CD8-positive, alpha-beta memory T cell (primary cell): ENCODE results near the gene ELK3. TPM values are rescaled to one million over a fixed set of nuclear protein-coding genes. Genes with fewer than 3 reads are reported as not detected.

ENCODE experiments used
- CTCF ChIA-PET: fragments of 350-600 bp; sonication (Branson Sonifier 250); formaldehyde crosslinking; loops from one replicate; lab custom pipeline; 2021; ENCODE audit warnings: antibody characterized with exemption; lab: Charles Lee
- POLR2A ChIA-PET: fragments of 350-600 bp; sonication (Branson Sonifier 250); formaldehyde crosslinking; loops from one replicate; lab custom pipeline; 2021; ENCODE audit warnings: antibody characterized with exemption; lab: Charles Lee
- DNase-seq, 5 donors: peaks; one replicate each; pipeline versions ENCODE4 v3.0.0 to v3.0.0-alpha.2; 2020 to 2022; ENCODE audit warnings: mixed read lengths in 1 of 5
- H3K27ac ChIP-seq: one replicate; pipeline ENCODE4 v1.7.0; 2013; ENCODE audit warnings: low read depth, mild to moderate bottlenecking, low read length, moderate library complexity
- H3K27me3 ChIP-seq: 2 replicates; pipeline ENCODE4 v1.7.0; 2013; ENCODE audit warnings: low read length, mild to moderate bottlenecking; ENCODE audit not compliant: insufficient read depth, poor library complexity, severe bottlenecking
- H3K36me3 ChIP-seq: 2 replicates; pipeline ENCODE4 v1.7.0; 2013; ENCODE audit warnings: mild to moderate bottlenecking, low read length, moderate library complexity; ENCODE audit not compliant: insufficient read depth
- H3K4me1 ChIP-seq: 2 replicates; pipeline ENCODE4 v1.7.0; 2013; ENCODE audit warnings: mild to moderate bottlenecking, low read length, moderate library complexity; ENCODE audit not compliant: insufficient read depth
- H3K4me3 ChIP-seq: 2 replicates; pipeline ENCODE4 v1.7.0; 2013; ENCODE audit warnings: mild to moderate bottlenecking, low read length
- H3K9me3 ChIP-seq: 2 replicates; pipeline ENCODE4 v1.7.0; 2013; ENCODE audit warnings: mild to moderate bottlenecking, low read length
- H3K27ac Mint-ChIP-seq, 8 donors: one replicate each; pipeline ENCODE4 v1.8.0; 2020 to 2021; ENCODE audit warnings: mixed read lengths in 8 of 8, mild to moderate bottlenecking in 6 of 8, inconsistent platforms in 3 of 8, moderate library complexity in 3 of 8
- H3K27me3 Mint-ChIP-seq, 2 donors: one replicate each; pipeline ENCODE4 v1.8.0; 2020 to 2021; ENCODE audit warnings: mixed read lengths in 2 of 2, mild to moderate bottlenecking in 1 of 2, moderate library complexity in 1 of 2
- H3K36me3 Mint-ChIP-seq, 3 donors: one replicate each; pipeline ENCODE4 v1.8.0; 2020 to 2021; ENCODE audit warnings: mixed read lengths in 3 of 3, inconsistent platforms in 1 of 3, mild to moderate bottlenecking in 1 of 3
- H3K4me1 Mint-ChIP-seq, 3 donors: one replicate each; pipeline ENCODE4 v1.8.0; 2020 to 2021; ENCODE audit warnings: mixed read lengths in 3 of 3, inconsistent platforms in 1 of 3, mild to moderate bottlenecking in 1 of 3
- H3K4me3 Mint-ChIP-seq, 7 donors: one replicate each; pipeline ENCODE4 v1.8.0; 2020 to 2021; ENCODE audit warnings: mixed read lengths in 7 of 7, mild to moderate bottlenecking in 6 of 7, moderate library complexity in 4 of 7, inconsistent platforms in 2 of 7
- H3K9me3 Mint-ChIP-seq, 5 donors: one replicate each; pipeline ENCODE4 v1.8.0; 2020 to 2022; ENCODE audit warnings: mixed read lengths in 5 of 5, mild to moderate bottlenecking in 3 of 5, moderate library complexity in 2 of 5, inconsistent platforms in 1 of 5
- polyA plus RNA-seq: library from polyadenylated mRNA; unstranded; fragments of 300-500 nt; fragmentation: Illumina TruSeq; gene quantifications from one replicate; pipeline ENCODE4 v1.2.3, GENCODE V29; 2021
- total RNA-seq, 2 experiments: library from RNA; stranded (reverse); gene quantifications; one replicate each; pipeline ENCODE4 v1.2.3, GENCODE V29; 2021

ELK3 gene
- total and polyA plus RNA-seq, 3 experiments from 2014 or later: 24.0 to 44.3 (median 28.4) TPM

DNA sequence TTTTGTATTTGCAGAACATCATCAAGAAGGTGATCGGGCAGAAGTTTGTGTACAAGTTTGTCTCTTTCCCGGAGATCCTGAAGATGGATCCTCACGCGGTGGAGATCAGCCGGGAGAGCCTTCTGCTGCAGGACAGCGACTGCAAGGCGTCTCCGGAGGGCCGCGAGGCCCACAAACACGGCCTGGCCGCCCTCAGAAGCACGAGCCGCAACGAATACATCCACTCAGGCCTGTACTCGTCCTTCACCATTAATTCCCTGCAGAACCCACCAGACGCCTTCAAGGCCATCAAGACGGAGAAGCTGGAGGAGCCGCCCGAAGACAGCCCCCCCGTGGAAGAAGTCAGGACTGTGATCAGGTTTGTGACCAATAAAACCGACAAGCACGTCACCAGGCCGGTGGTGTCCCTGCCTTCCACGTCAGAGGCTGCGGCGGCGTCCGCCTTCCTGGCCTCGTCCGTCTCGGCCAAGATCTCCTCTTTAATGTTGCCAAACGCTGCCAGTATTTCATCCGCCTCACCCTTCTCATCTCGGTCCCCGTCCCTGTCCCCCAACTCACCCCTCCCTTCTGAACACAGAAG lies 52.8 kb downstream of the ELK3 start:
- H3K27me3 ChIP-seq: no peaks in the 10 kb centered on the region
- Mint-ChIP-seq H3K4me1 (peaks cover 45 to 63% (median 54%) of the 10 kb centered on the region in 3 donors), H3K36me3 (peaks cover 5 to 66% (median 36%) of the 10 kb centered on the region in 3 donors), H3K27ac (peak overlapping the region in 6 of 8 donors; percentile 18 to 73 (median 46)), H3K27me3 (no peaks in the 10 kb centered on the region), H3K9me3 (no peaks in the 10 kb centered on the region), H3K4me3 (no peak overlapping the region)
- ChIA-PET POLR2A (no interaction called here), CTCF (no interaction called here)
- H3K4me1 ChIP-seq: peaks cover 11% of the 10 kb centered on the region
- no peak for DNase-seq
- no peak overlapping the region for H3K27ac ChIP-seq
- H3K9me3 ChIP-seq: no peaks in the 10 kb centered on the region
- H3K4me3 ChIP-seq: no peak overlapping the region
- peaks cover 28% of the 10 kb centered on the region for H3K36me3 ChIP-seq

DNA sequence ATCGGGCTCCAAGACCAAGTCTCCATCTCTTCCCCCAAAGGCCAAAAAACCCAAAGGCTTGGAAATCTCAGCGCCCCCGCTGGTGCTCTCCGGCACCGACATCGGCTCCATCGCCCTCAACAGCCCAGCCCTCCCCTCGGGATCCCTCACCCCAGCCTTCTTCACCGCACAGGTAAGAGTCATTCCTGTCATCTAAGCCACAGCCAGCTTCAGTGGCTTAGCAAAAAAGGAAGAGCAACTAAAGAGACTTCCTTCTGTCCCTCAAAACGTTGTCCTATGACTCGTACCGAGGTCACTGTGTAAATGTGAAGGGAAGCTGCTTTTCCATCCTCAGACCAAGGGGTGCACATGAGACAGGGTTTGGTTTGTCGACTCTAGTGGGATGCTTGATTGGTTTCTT lies 53.4 kb downstream of the ELK3 start:
- no peak overlapping the region for H3K27ac ChIP-seq
- ChIA-PET POLR2A (no interaction called here), CTCF (no interaction called here)
- peaks cover 40 to 63% (median 53%) of the 10 kb centered on the region in 3 donors for H3K4me1 Mint-ChIP-seq
- no peak overlapping the region for H3K4me3 Mint-ChIP-seq
- no peaks in the 10 kb centered on the region for H3K9me3 ChIP-seq
- H3K27me3 ChIP-seq: no peaks in the 10 kb centered on the region
- peaks cover 28% of the 10 kb centered on the region for H3K36me3 ChIP-seq
- H3K4me3 ChIP-seq: no peak overlapping the region
- peaks cover 6% of the 10 kb centered on the region for H3K4me1 ChIP-seq
- peaks cover 10 to 71% (median 40%) of the 10 kb centered on the region in 3 donors for H3K36me3 Mint-ChIP-seq
- no peak for DNase-seq
- peak overlapping the region in 6 of 8 donors; percentile 21 to 82 (median 70) for H3K27ac Mint-ChIP-seq
- H3K27me3 Mint-ChIP-seq: no peaks in the 10 kb centered on the region
- no peaks in the 10 kb centered on the region for H3K9me3 Mint-ChIP-seq

DNA sequence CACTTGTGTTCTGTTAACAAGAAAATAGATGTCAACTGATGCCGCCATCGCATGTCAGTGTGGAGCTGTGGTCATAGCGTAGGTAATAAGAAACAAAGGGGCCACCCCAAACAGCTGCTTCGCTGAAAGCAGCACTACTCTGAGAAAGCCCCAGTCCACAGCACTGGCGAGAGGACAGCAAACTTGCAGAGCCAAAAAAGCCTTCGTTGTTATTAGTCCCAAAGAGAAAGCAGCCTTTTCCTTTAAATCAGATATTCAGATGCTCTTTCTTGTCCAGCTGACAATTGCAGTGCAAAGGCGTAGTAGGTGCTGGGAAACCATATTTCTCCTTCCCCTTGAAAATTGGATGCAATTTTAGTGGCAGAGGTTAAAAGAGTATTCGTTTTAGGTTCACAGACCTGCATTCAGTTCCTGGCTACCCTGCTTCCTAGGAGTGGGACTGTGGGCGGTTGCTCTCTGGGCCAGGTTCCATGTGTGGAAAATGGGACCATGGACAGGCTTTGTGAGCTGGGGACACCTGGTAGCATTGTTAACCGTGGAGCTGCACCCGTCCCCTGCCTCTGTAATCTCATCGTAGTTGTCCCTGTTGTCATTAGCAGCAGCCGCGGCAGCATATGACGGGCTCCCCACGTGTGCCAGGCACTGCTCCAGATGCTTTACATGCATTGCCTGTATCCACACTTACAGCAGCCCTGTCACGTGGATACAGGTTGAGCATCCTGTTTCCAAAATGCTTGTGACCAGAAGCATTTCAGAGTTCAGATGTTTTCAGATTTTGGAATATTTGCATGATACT lies 54.2 kb downstream of the ELK3 start:
- POLR2A ChIA-PET: no interaction called here
- H3K4me1 ChIP-seq: no peaks in the 10 kb centered on the region
- DNase-seq: no peak
- H3K27ac Mint-ChIP-seq: peak overlapping the region in 6 of 8 donors; percentile 49 to 82 (median 74)
- no peak overlapping the region for H3K4me3 ChIP-seq
- H3K27me3 Mint-ChIP-seq: no peaks in the 10 kb centered on the region
- H3K9me3 Mint-ChIP-seq: no peaks in the 10 kb centered on the region
- H3K36me3 ChIP-seq: peaks cover 28% of the 10 kb centered on the region
- H3K9me3 ChIP-seq: no peaks in the 10 kb centered on the region
- H3K4me3 Mint-ChIP-seq: no peak overlapping the region
- peaks cover 10 to 76% (median 38%) of the 10 kb centered on the region in 3 donors for H3K36me3 Mint-ChIP-seq
- H3K27ac ChIP-seq: no peak overlapping the region
- peaks cover 32 to 58% (median 47%) of the 10 kb centered on the region in 3 donors for H3K4me1 Mint-ChIP-seq
- H3K27me3 ChIP-seq: no peaks in the 10 kb centered on the region
- CTCF ChIA-PET: no interaction called here

DNA sequence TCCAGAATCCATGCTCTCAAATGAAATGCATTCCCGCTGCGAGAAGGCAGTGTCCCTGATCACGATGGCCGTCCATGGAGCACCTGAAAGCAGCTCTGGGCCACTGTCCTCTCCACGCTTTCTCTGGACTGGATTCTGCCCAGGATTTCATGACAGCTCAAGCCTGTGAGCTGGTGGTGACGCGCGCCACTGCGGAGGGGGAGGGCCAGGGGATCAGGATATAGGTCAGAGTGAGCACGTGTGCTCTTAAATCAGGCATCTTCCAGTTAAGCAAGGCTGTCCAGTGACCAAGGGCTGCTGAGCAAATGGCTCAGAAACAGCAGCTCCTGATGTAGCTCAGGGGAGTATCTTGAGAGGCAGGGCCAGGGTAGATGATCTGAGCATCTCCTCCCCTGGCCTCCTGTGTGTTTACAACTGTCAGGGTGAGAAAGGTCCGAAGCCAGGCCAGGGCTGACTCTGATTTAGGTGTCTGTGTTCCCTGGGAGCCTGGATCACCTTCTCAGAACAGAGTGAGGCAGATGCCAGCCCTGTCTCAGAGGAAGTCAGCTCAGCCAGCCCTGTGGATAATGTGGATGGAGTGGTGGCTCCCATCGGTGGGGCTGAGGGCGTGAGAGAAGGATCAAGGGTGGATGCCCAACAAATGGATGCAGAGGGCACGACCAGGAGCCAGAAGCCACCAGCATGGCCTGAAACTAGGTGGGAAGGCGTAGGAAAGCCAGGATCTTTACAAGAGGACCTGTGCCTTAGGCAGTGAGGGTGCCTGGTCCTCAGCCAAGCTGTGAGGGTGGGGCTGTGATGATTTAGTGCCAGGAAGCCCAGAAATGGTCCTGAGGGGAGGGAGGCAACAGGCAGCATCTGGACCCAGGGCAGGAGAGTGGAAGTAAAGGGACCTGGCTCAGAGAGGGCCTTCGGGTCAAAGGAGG lies 55.3 kb downstream of the ELK3 start:
- H3K4me3 Mint-ChIP-seq: peak overlapping the region in 4 of 7 donors; percentile 13 to 88 (median 42)
- H3K27me3 Mint-ChIP-seq: no peaks in the 10 kb centered on the region
- H3K9me3 Mint-ChIP-seq: no peaks in the 10 kb centered on the region
- Histone ChIP-seq H3K9me3 (no peaks in the 10 kb centered on the region), H3K27ac (no peak overlapping the region), H3K27me3 (no peaks in the 10 kb centered on the region), H3K36me3 (peaks cover 28% of the 10 kb centered on the region), H3K4me1 (no peaks in the 10 kb centered on the region), H3K4me3 (no peak overlapping the region)
- peaks cover 34 to 60% (median 47%) of the 10 kb centered on the region in 3 donors for H3K4me1 Mint-ChIP-seq
- peaks cover 10 to 78% (median 38%) of the 10 kb centered on the region in 3 donors for H3K36me3 Mint-ChIP-seq
- H3K27ac Mint-ChIP-seq: peak overlapping the region in 7 of 8 donors; percentile 64 to 95 (median 91)
- CTCF ChIA-PET: interaction anchor here (1.6 kb wide), 1 partner anchor 34 kb away, joined by 5 read pairs; no protein-coding TSS in a partner anchor
- POLR2A ChIA-PET: no interaction called here
- no peak for DNase-seq

DNA sequence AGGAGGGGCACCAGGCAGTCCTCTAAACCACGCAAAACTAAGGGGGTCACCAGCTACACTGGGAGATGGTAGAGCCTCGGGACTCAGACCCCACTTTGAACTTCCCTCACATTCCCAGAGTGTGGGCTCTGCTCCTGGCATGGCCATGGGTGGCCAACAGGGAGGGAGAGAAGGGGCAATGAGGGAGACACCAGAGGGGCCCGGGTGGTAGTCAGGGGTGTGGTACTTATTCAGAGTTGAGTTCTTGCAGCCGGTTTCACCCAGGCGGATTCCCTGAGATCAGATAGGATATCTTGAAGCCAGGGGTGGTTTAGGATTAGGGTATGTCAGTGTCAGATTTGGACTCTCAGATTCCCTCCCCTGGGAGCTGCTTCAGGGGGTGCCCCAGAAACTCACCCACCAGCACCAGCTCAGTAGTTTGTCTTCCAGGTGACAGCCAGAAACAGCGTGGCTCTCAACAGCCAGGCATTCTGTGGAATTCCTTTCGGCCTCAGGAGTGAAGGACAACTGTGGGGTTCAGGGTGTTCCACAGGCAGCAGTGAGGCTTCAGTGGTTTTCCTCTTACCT lies 56.0 kb downstream of the ELK3 start:
- Histone ChIP-seq H3K4me1 (no peaks in the 10 kb centered on the region), H3K4me3 (no peak overlapping the region), H3K27me3 (no peaks in the 10 kb centered on the region), H3K36me3 (peaks cover 28% of the 10 kb centered on the region), H3K9me3 (no peaks in the 10 kb centered on the region), H3K27ac (no peak overlapping the region)
- H3K27ac Mint-ChIP-seq: peak overlapping the region in 7 of 8 donors; percentile 64 to 95 (median 91)
- DNase-seq: no peak
- H3K4me1 Mint-ChIP-seq: peaks cover 37 to 55% (median 44%) of the 10 kb centered on the region in 3 donors
- peak overlapping the region in 3 of 7 donors; percentile 19 to 70 (median 26) for H3K4me3 Mint-ChIP-seq
- no peaks in the 10 kb centered on the region for H3K27me3 Mint-ChIP-seq
- peaks cover 10 to 78% (median 41%) of the 10 kb centered on the region in 3 donors for H3K36me3 Mint-ChIP-seq
- POLR2A ChIA-PET: no interaction called here
- H3K9me3 Mint-ChIP-seq: no peaks in the 10 kb centered on the region
- CTCF ChIA-PET: interaction anchor here (1.6 kb wide), 1 partner anchor 35 kb away, joined by 5 read pairs; no protein-coding TSS in a partner anchor

DNA sequence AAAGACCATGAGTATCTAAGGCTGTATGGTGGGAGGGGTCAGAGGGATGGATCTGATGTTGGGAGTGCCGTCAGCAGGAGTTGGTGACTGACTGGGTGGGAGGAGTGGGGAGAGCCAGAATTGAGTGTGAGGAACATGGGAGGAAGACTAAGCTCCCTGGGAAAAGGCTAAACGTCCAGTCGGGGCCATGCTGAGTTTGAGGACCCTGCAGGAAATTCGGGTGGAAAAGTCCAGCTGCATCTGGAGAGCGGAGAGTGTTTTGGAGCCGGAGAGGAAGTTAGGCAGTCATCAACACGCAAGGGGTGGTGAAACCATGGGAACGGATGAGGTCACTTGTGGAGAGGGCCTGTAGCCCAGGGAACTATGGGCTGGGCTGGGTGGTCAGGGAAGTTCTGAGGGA lies 60.9 kb downstream of the ELK3 start:
- H3K27me3 ChIP-seq: no peaks in the 10 kb centered on the region
- DNase-seq: no peak
- Mint-ChIP-seq H3K4me3 (peak overlapping the region in 3 of 7 donors; percentile 5 to 39 (median 23)), H3K27me3 (no peaks in the 10 kb centered on the region), H3K27ac (peak overlapping the region in 1 of 8 donors; percentile 94), H3K4me1 (peaks cover 31 to 34% (median 33%) of the 10 kb centered on the region in 3 donors), H3K36me3 (peaks cover 9 to 42% (median 22%) of the 10 kb centered on the region in 3 donors), H3K9me3 (no peaks in the 10 kb centered on the region)
- peaks cover 13% of the 10 kb centered on the region for H3K4me1 ChIP-seq
- ChIA-PET POLR2A (no interaction called here), CTCF (interaction anchor here (1.0 to 1.7 kb wide), 2 partner anchors 11 to 40 kb away, joined by 4 to 5 read pairs; no protein-coding TSS in a partner anchor)
- no peaks in the 10 kb centered on the region for H3K9me3 ChIP-seq
- H3K36me3 ChIP-seq: peaks cover 10% of the 10 kb centered on the region
- H3K27ac ChIP-seq: no peak overlapping the region
- no peak overlapping the region for H3K4me3 ChIP-seq

DNA sequence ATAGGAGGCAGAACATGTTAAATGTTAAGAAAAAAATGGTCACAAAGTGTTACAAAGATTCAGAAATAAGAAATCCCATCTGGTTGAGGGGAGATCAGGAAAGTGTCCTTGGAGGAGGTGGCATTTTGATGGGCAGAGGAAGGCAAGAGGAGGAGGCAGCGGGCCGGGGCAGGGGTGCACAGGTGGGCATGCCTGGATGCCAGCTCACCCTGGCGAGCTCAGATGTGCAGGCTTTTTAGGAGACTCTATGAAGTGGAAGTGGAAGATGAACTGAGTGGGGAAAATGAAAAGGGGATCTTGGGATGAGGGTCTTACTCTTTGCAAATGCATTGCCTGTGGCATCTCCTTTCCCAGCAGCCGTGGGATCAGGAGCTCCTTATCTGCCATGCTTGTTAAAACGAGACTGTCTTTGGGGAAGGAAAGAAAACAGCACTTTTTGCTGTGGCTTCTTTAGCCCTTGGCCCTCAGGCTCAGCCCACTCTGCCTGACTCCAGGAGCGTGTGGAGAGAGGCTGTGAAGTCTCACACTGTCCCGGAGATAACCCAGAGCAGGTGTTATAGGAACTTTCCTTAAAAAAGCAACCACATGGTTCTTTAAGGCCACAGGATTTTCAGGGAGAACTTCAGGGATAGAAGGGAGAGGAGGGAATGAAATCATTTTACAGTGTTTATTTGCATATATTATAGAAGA lies 62.6 kb downstream of the ELK3 start:
- Mint-ChIP-seq H3K4me1 (peaks cover 19 to 27% (median 23%) of the 10 kb centered on the region in 3 donors), H3K36me3 (peaks cover 9 to 41% (median 22%) of the 10 kb centered on the region in 3 donors), H3K27ac (no peak overlapping the region), H3K27me3 (no peaks in the 10 kb centered on the region), H3K9me3 (no peaks in the 10 kb centered on the region), H3K4me3 (no peak overlapping the region)
- H3K4me3 ChIP-seq: no peak overlapping the region
- peaks cover 13% of the 10 kb centered on the region for H3K4me1 ChIP-seq
- ChIA-PET CTCF (no interaction called here), POLR2A (no interaction called here)
- no peak for DNase-seq
- H3K27ac ChIP-seq: no peak overlapping the region
- H3K9me3 ChIP-seq: no peaks in the 10 kb centered on the region
- H3K27me3 ChIP-seq: no peaks in the 10 kb centered on the region
- peaks cover 12% of the 10 kb centered on the region for H3K36me3 ChIP-seq
